ENCODE measurements around the gene PDSS2.
"Not testable (repeated sequence)": the region's sequence is repeated elsewhere in the genome, so short reads cannot be mapped to it uniquely, and the experiment has no call there.

PDSS2 gene

GRCh38 chr6:107473660-107474059, 14.3 kb upstream of the PDSS2 start:
- no peak for DNase-seq

GRCh38 chr6:107470364-107470763, 11.0 kb upstream of the PDSS2 start:
- DNase-seq: no peak

- no peak for DNase-seq
Measured at GRCh38 chr6:107466062-107466461, 6.7 kb upstream of the PDSS2 start.

GRCh38 chr6:107460083-107460631, 793 bp upstream of the PDSS2 start:
- peak; percentile 89 for DNase-seq

- peak; percentile 71 for DNase-seq
Measured at GRCh38 chr6:107458672-107459282, 587 bp downstream of the PDSS2 start.

- no peak for DNase-seq
Measured at GRCh38 chr6:107448776-107449175, 10.6 kb downstream of the PDSS2 start.

GRCh38 chr6:107447663-107448216, 11.6 kb downstream of the PDSS2 start:
- no peak for DNase-seq

GRCh38 chr6:107444277-107444676, 15.1 kb downstream of the PDSS2 start:
- no peak for DNase-seq

- DNase-seq: no peak
Measured at GRCh38 chr6:107443608-107444267, 15.6 kb downstream of the PDSS2 start.

GRCh38 chr6:107442938-107443607, 16.3 kb downstream of the PDSS2 start:
- no peak for DNase-seq

GRCh38 chr6:107441682-107442081, 17.7 kb downstream of the PDSS2 start:
- DNase-seq: no peak

GRCh38 chr6:107440936-107441335, 18.4 kb downstream of the PDSS2 start:
- DNase-seq: no peak

- no peak for DNase-seq
Measured at GRCh38 chr6:107439406-107439805, 20.0 kb downstream of the PDSS2 start.

GRCh38 chr6:107437691-107438090, 21.7 kb downstream of the PDSS2 start:
- no peak for DNase-seq

GRCh38 chr6:107436881-107437280, 22.5 kb downstream of the PDSS2 start:
- DNase-seq: no peak

GRCh38 chr6:107435798-107436197, 23.6 kb downstream of the PDSS2 start:
- DNase-seq: no peak

GRCh38 chr6:107434812-107435211, 24.6 kb downstream of the PDSS2 start:
- no peak for DNase-seq

GRCh38 chr6:107425951-107426350, 33.4 kb downstream of the PDSS2 start:
- not testable (repeated sequence) for DNase-seq

GRCh38 chr6:107423474-107423990, 35.8 kb downstream of the PDSS2 start:
- DNase-seq: no peak

GRCh38 chr6:107421696-107422256, 37.6 kb downstream of the PDSS2 start:
- DNase-seq: no peak

GRCh38 chr6:107419733-107420132, 39.6 kb downstream of the PDSS2 start:
- DNase-seq: no peak

- DNase-seq: peak; percentile 67
Measured at GRCh38 chr6:107418118-107418517, 41.2 kb downstream of the PDSS2 start.

- no peak for DNase-seq
Measured at GRCh38 chr6:107416145-107416544, 43.2 kb downstream of the PDSS2 start.

All from OCI-M1 (cell line).